ENCODE measurements around the gene TSPAN16. TPM values are rescaled to one million over a fixed set of nuclear protein-coding genes. Genes with fewer than 3 reads are reported as not detected.

TSPAN16 gene
- total RNA-seq, 1 experiment from 2014 or later, result not detected

DNA sequence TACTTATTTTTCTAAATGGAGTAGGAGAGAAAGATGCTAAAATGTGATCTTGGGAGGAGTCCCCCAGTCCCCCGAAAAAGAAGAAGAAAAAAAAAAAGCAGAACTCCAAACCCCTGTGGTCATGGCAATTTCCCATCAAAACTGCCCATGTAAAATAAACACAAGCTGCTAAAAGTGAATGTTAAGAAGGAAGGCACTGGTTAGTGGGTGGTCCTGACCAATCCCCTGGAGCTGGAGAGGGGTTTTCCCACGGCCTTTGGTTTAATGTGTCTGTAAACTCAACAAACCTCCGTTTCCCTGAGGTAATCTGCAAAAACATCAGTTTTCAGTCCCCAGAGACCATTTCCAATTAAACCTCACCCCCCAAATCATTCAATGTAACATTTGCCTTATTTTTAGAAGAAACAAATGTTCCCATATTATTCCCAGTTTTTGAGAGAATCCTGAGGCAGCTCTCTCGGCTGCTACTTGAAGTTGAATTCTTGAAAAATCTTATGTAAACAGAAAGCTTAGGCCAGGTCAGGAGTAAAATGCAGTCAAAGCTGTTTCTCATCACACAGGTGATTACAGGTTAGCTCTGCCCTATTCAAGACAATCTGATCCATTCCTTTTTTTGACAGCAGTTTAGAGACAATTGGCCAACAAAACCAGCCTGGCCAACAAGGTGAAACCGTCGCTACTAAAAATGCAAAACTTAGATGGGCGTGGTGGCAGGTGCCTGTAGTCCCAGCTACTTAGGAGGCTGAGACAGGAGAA, 26.5 kb downstream of the TSPAN16 start:
- Histone ChIP-seq H4K8ac (replicated peaks; ENCODE audit: insufficient read length, low read depth, low read length) (no peak overlapping the region), H2BK20ac (ENCODE audit: low read depth, low read length, poor library complexity, severe bottlenecking) (no peak overlapping the region), H2AK5ac (ENCODE audit: insufficient read length, low read length) (no peak overlapping the region), H3T11ph (ENCODE audit: low read length) (no peak overlapping the region), H3K23ac (ENCODE audit: insufficient read length, low read depth, low read length) (no peak overlapping the region), H3K18ac (ENCODE audit: insufficient read length, low read depth, low read length) (no peak overlapping the region), H2BK120ac (ENCODE audit: low read depth, low read length, poor library complexity, severe bottlenecking) (no peak overlapping the region), H3K79me1 (ENCODE audit: insufficient read depth, low read depth, low read length, poor library complexity, severe bottlenecking) (no peaks in the 10 kb centered on the region), H2AFZ (ENCODE audit: low read length) (no peak overlapping the region), H4K91ac (ENCODE audit: insufficient read length, low read depth, low read length) (no peak overlapping the region), H2BK5ac (ENCODE audit: insufficient read length, low read length) (no peak overlapping the region), H4K5ac (ENCODE audit: insufficient read length, low read depth, low read length) (no peak overlapping the region), H3K27ac (ENCODE audit: insufficient read length, low read depth, low read length) (no peak overlapping the region), H3K79me2 (ENCODE audit: insufficient read depth, low read length) (no peaks in the 10 kb centered on the region), H2BK12ac (ENCODE audit: insufficient read length, low read depth, low read length) (no peak overlapping the region), H3K4me2 (ENCODE audit: insufficient read depth, insufficient read length, low read length) (no peak overlapping the region), H3K4ac (ENCODE audit: low read depth, low read length) (no peak overlapping the region), H3K14ac (ENCODE audit: insufficient read depth, low read length) (no peak overlapping the region), H3K56ac (ENCODE audit: insufficient read length, low read depth, low read length) (no peak overlapping the region), H3K27me3 (ENCODE audit: insufficient read depth, low read length) (no peaks in the 10 kb centered on the region), H3K4me1 (ENCODE audit: insufficient read depth, low read length) (no peaks in the 10 kb centered on the region), H3K23me2 (ENCODE audit: insufficient read length, low read depth, low read length, poor library complexity, severe bottlenecking) (no peaks in the 10 kb centered on the region), H3K9me3 (ENCODE audit: control insufficient read depth, low read depth, low read length) (no peaks in the 10 kb centered on the region), H3K9ac (ENCODE audit: extremely low read depth, insufficient read length, low read length) (no peak overlapping the region), H4K20me1 (ENCODE audit: control insufficient read depth, insufficient read depth, insufficient read length) (no peaks in the 10 kb centered on the region), H2BK15ac (ENCODE audit: low read depth, low read length) (no peak overlapping the region)
- Mint-ChIP-seq H3K4me1 (peaks cover 6 to 11% of the 10 kb centered on the region in 2 experiments), H3K36me3 (ENCODE audit: insufficient read depth in 1 of 3, low read depth in 3 of 3) (peaks cover 0 to 13% (median 9%) of the 10 kb centered on the region in 3 experiments; a peak in 3 of 7 replicates), H3K9me3 (no peaks in the 10 kb centered on the region), H3K4me3 (no peak overlapping the region), H3K27ac (peak overlapping the region in 2 of 3 experiments; percentile 35 to 39; a peak in 1 of 7 replicates), H3K27me3 (ENCODE audit: low read depth) (peaks cover 6% of the 10 kb centered on the region; the same call in 1 of the 2 replicates)
- no CpG with 5 or more reads among the region's 7 CpGs for WGBS (ENCODE audit: extremely low coverage, insufficient read length, low lambda C conversion rate)
- TF ChIP-seq CTCF (conservative IDR thresholded peaks at IDR 0.05), result no peak
- no peak for DNase-seq

Data from H9 (cell line).